OCI-LY1 (cell line): ENCODE results near the gene GALNT17.

Experiments used
- CTCF ChIP-seq: fragments of 200-600 bp; sonication (generic), shearing (Covaris generic); IDR thresholded peaks from 2 replicates; pipeline ENCODE4 v1.5.1; 2017; ENCODE audit warnings: mild to moderate bottlenecking, antibody characterized with exemption, low read length, moderate library complexity, mixed read lengths
- EZH2 ChIP-seq: fragments of 200-600 bp; sonication (generic), shearing (Covaris generic); IDR thresholded peaks from 2 replicates; pipeline ENCODE4 v1.8.0; 2017; ENCODE audit warnings: borderline replicate concordance, mixed run types, mild to moderate bottlenecking, antibody characterized with exemption, low read length, moderate library complexity, mixed read lengths

- TF ChIP-seq CTCF (no peak), EZH2 (no peak)
Observed at GRCh38 chr7:71465741-71466189, 333.8 kb downstream of the GALNT17 start.
